ENCODE data around the gene IMMP2L. TPM values are rescaled to one million over a fixed set of nuclear protein-coding genes. Genes with fewer than 3 reads are reported as not detected.

IMMP2L gene
- polyA plus RNA-seq, 1 of the 3 experiments (the other 2 are of a cell fraction): 10.7 TPM

DNA sequence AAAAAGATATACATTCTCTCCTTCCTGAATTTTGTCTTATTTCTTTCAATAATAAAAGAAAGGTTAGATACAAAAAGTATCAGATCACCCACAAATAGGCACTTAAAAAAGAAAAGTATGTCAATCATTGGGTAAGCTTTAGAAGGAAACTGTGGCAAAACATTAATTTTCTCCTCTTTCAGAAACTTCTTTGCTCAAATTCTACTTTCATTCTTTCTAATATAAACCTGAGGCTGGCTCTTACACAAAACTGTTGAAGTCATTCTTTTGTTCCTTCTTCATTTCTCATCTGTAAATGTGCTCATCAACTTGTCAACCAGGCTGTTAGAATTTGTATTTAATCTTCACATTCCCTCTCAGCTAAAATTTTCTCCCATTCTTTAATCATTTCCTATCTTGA is 346.7 kb downstream of the IMMP2L start:
- Histone ChIP-seq H3K36me3 (replicated peaks in 1 of 2; ENCODE audit: control insufficient read depth in 1 of 2, insufficient read depth in 2 of 2, low read length in 1 of 2) (no peaks in the 10 kb centered on the region), H3F3A (replicated peaks; ENCODE audit: insufficient read depth) (peaks cover 8% of the 10 kb centered on the region), H3K9ac (no peak overlapping the region), H3K4me2 (no peak overlapping the region), H2AFZ (ENCODE audit: low read depth) (no peak overlapping the region), H3K27ac (ENCODE audit: low read depth in 2 of 2, low read length in 1 of 2) (no peak overlapping the region), H3K79me2 (ENCODE audit: insufficient read depth) (no peaks in the 10 kb centered on the region), H3K9me2 (no peaks in the 10 kb centered on the region), H4K20me1 (ENCODE audit: insufficient read depth) (no peaks in the 10 kb centered on the region), H3K4me1 (ENCODE audit: control insufficient read depth in 1 of 2, insufficient read depth in 2 of 2, low read depth in 1 of 2, low read length in 1 of 2) (peaks cover 0 to 11% of the 10 kb centered on the region in 2 experiments; a peak in 1 of 4 replicates), H3K27me3 (ENCODE audit: insufficient read depth) (no peaks in the 10 kb centered on the region), H3K9me3 (no peaks in the 10 kb centered on the region; the same call in 1 of the 2 replicates), H3K4me3 (ENCODE audit: low read depth in 2 of 2, low read length in 1 of 2) (no peak overlapping the region)
- DNase-seq: no peak
- ChIA-PET POLR2A (no interaction called here), CTCF (no interaction called here)
- no peak for TF ChIP-seq CHD2 (IDR thresholded peaks at IDR 0.05; ENCODE audit: low read length, partially characterized antibody)
- TF ChIP-seq JUND (IDR thresholded peaks at IDR 0.05): no peak
- TF ChIP-seq NFIC (IDR thresholded peaks at IDR 0.05; ENCODE audit: borderline replicate concordance): no peak
- TF ChIP-seq RAD21 (IDR thresholded peaks at IDR 0.05; ENCODE audit: low read length): no peak
- TF ChIP-seq SIN3A (IDR thresholded peaks at IDR 0.05; ENCODE audit: borderline replicate concordance, low read depth, low read length): no peak
- TF ChIP-seq FOXM1 (IDR thresholded peaks at IDR 0.05; ENCODE audit: low read depth): no peak
- TF ChIP-seq, protein P1, sequence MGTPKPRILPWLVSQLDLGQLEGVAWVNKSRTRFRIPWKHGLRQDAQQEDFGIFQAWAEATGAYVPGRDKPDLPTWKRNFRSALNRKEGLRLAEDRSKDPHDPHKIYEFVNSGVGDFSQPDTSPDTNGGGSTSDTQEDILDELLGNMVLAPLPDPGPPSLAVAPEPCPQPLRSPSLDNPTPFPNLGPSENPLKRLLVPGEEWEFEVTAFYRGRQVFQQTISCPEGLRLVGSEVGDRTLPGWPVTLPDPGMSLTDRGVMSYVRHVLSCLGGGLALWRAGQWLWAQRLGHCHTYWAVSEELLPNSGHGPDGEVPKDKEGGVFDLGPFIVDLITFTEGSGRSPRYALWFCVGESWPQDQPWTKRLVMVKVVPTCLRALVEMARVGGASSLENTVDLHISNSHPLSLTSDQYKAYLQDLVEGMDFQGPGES (IDR thresholded peaks at IDR 0.05; ENCODE audit: low read depth, low read length): no peak
- no peak for TF ChIP-seq EZH2phosphoT487 (IDR thresholded peaks at IDR 0.05; ENCODE audit: borderline replicate concordance, low read depth)
- no peak for TF ChIP-seq MXI1 (IDR thresholded peaks at IDR 0.05; ENCODE audit: low read depth, low read length)
- TF ChIP-seq FOSL2 (IDR thresholded peaks at IDR 0.05; ENCODE audit: borderline replicate concordance, low read depth): no peak
- no peak for TF ChIP-seq ELF1 (IDR thresholded peaks at IDR 0.05)
- no peak for TF ChIP-seq TEAD4 (IDR thresholded peaks at IDR 0.05; ENCODE audit: borderline replicate concordance, insufficient read depth)

GRCh38 chr7:111212857-111213523 is 349.3 kb downstream of the IMMP2L start:
- no peak for DNase-seq
- whole genome bisulfite sequencing (ENCODE audit: low lambda C conversion rate): 94% methylated on average over 9 of the region's 11 CpGs
- CTCF ChIA-PET: no interaction called here
- Histone ChIP-seq H3K79me2 (ENCODE audit: insufficient read depth) (no peaks in the 10 kb centered on the region), H3K9me2 (no peaks in the 10 kb centered on the region), H2AFZ (ENCODE audit: low read depth) (no peak overlapping the region), H3K4me3 (ENCODE audit: low read depth in 2 of 2, low read length in 1 of 2) (no peak overlapping the region), H3F3A (replicated peaks; ENCODE audit: insufficient read depth) (peaks cover 8% of the 10 kb centered on the region), H3K9ac (no peak overlapping the region), H3K27me3 (ENCODE audit: insufficient read depth) (no peaks in the 10 kb centered on the region), H3K9me3 (no peaks in the 10 kb centered on the region), H4K20me1 (ENCODE audit: insufficient read depth) (no peaks in the 10 kb centered on the region), H3K27ac (ENCODE audit: low read depth in 2 of 2, low read length in 1 of 2) (no peak overlapping the region), H3K4me2 (no peak overlapping the region), H3K36me3 (replicated peaks in 1 of 2; ENCODE audit: control insufficient read depth in 1 of 2, insufficient read depth in 2 of 2, low read length in 1 of 2) (no peaks in the 10 kb centered on the region), H3K4me1 (ENCODE audit: control insufficient read depth in 1 of 2, insufficient read depth in 2 of 2, low read depth in 1 of 2, low read length in 1 of 2) (peaks cover 0 to 11% of the 10 kb centered on the region in 2 experiments; a peak in 1 of 4 replicates)
- no peak for TF ChIP-seq CTCF (IDR thresholded peaks at IDR 0.05)
- no peak for TF ChIP-seq RXRA (IDR thresholded peaks at IDR 0.05; ENCODE audit: borderline replicate concordance, low read depth)
- TF ChIP-seq NFIC (IDR thresholded peaks at IDR 0.05; ENCODE audit: borderline replicate concordance): no peak
- TF ChIP-seq RCOR1 (IDR thresholded peaks at IDR 0.05; ENCODE audit: low read length): no peak
- TF ChIP-seq MXI1 (IDR thresholded peaks at IDR 0.05; ENCODE audit: low read depth, low read length): no peak
- TF ChIP-seq FOSL2 (IDR thresholded peaks at IDR 0.05; ENCODE audit: borderline replicate concordance, low read depth): no peak
- no peak for TF ChIP-seq GABPA (IDR thresholded peaks at IDR 0.05; ENCODE audit: low read depth)
- TF ChIP-seq CHD2 (IDR thresholded peaks at IDR 0.05; ENCODE audit: low read length, partially characterized antibody): no peak
- no peak for TF ChIP-seq USF1 (IDR thresholded peaks at IDR 0.05; ENCODE audit: borderline replicate concordance, low read depth)
- no peak for TF ChIP-seq PBX3 (IDR thresholded peaks at IDR 0.05)
- TF ChIP-seq ELF1 (IDR thresholded peaks at IDR 0.05): no peak
- no peak for TF ChIP-seq TEAD4 (IDR thresholded peaks at IDR 0.05; ENCODE audit: borderline replicate concordance, insufficient read depth)
- POLR2A ChIA-PET: no interaction called here

Measured in SK-N-SH (cell line).